Measurements from ENCODE around the gene TRIM54. TPM values are rescaled to one million over a fixed set of nuclear protein-coding genes. Genes with fewer than 3 reads are reported as not detected.
A peak's percentile ranks its signal among the peaks of the same experiment; 100 is the strongest.

The TRIM54 gene
- polyA plus RNA-seq, 3 donors: not detected

- WGBS (ENCODE audit: insufficient coverage): 51% methylated on average over 72 of the region's 75 CpGs
- TF ChIP-seq CTCF (IDR thresholded peaks at IDR 0.05): no peak
- Histone ChIP-seq H2AFZ (ENCODE audit: insufficient read depth, low read depth, low read length, poor library complexity, severe bottlenecking) (no peak overlapping the region), H3K4me2 (replicated peaks; ENCODE audit: extremely low read depth, low read length, poor library complexity, severe bottlenecking) (no peak overlapping the region), H3K9ac (ENCODE audit: insufficient read depth, low read length, poor library complexity, severe bottlenecking) (no peak overlapping the region), H3K79me2 (ENCODE audit: insufficient read depth, low read length) (no peaks in the 10 kb centered on the region), H3K27ac (ENCODE audit: low read depth in 1 of 2, low read length in 2 of 2) (no peak overlapping the region), H3K4me1 (ENCODE audit: control insufficient read depth in 1 of 2, insufficient read depth in 2 of 2, low read length in 2 of 2) (peaks cover 12 to 14% of the 10 kb centered on the region in 2 donors), H3K4me3 (replicated peaks in 1 of 3; ENCODE audit: low read depth in 2 of 3, low read length in 3 of 3) (no peak overlapping the region), H3K9me3 (replicated peaks in 1 of 2; ENCODE audit: control insufficient read depth in 1 of 2, insufficient read depth in 1 of 2, low read length in 2 of 2) (peaks cover 0 to 7% of the 10 kb centered on the region in 2 donors), H3K36me3 (replicated peaks in 1 of 2; ENCODE audit: control insufficient read depth in 1 of 2, insufficient read depth in 2 of 2, low read length in 2 of 2) (peaks cover 19 to 34% of the 10 kb centered on the region in 2 donors), H4K20me1 (ENCODE audit: insufficient read depth, low read length) (no peaks in the 10 kb centered on the region), H3K27me3 (ENCODE audit: control insufficient read depth in 2 of 2, insufficient read depth in 2 of 2, low read length in 2 of 2) (peaks cover 4 to 32% of the 10 kb centered on the region in 2 donors)
- Mint-ChIP-seq H3K4me1 (peaks cover 15% of the 10 kb centered on the region), H3K27ac (no peak overlapping the region), H3K27me3 (ENCODE audit: low read depth in 3 of 3) (peaks cover 38 to 48% (median 47%) of the 10 kb centered on the region in 3 donors), H3K36me3 (peaks cover 36 to 42% of the 10 kb centered on the region in 2 donors), H3K9me3 (peaks cover 0 to 6% (median 1%) of the 10 kb centered on the region in 7 donors), H3K4me3 (peak overlapping the region in 1 of 2 donors; percentile 73)
- intact Hi-C loops (cut with micrococcal nuclease): no loop called here
- DNase-seq: no peak
Observed at GRCh38 chr2:27307545-27308358, 25.5 kb downstream of the TRIM54 start.

- no peak for DNase-seq
- Mint-ChIP-seq H3K27ac (no peak within 1 kb of the TSS), H3K4me3 (peak within 1 kb of the TSS in 1 of 2 donors; percentile 73), H3K36me3 (peaks cover 36 to 45% of the 10 kb centered on the region in 2 donors), H3K4me1 (peaks cover 11% of the 10 kb centered on the region), H3K9me3 (peaks cover 0 to 6% (median 1%) of the 10 kb centered on the region in 7 donors), H3K27me3 (ENCODE audit: low read depth in 3 of 3) (peaks cover 38 to 48% (median 46%) of the 10 kb centered on the region in 3 donors)
- Histone ChIP-seq H3K27me3 (ENCODE audit: control insufficient read depth in 2 of 2, insufficient read depth in 2 of 2, low read length in 2 of 2) (peaks cover 4 to 32% of the 10 kb centered on the region in 2 donors), H4K20me1 (ENCODE audit: insufficient read depth, low read length) (peaks cover 4% of the 10 kb centered on the region), H3K79me2 (ENCODE audit: insufficient read depth, low read length) (no peaks in the 10 kb centered on the region), H3K9me3 (replicated peaks in 1 of 2; ENCODE audit: control insufficient read depth in 1 of 2, insufficient read depth in 1 of 2, low read length in 2 of 2) (peaks cover 0 to 7% of the 10 kb centered on the region in 2 donors), H3K36me3 (replicated peaks in 1 of 2; ENCODE audit: control insufficient read depth in 1 of 2, insufficient read depth in 2 of 2, low read length in 2 of 2) (peaks cover 19 to 34% of the 10 kb centered on the region in 2 donors), H3K4me1 (ENCODE audit: control insufficient read depth in 1 of 2, insufficient read depth in 2 of 2, low read length in 2 of 2) (peaks cover 10 to 12% of the 10 kb centered on the region in 2 donors), H2AFZ (ENCODE audit: insufficient read depth, low read depth, low read length, poor library complexity, severe bottlenecking) (no peak within 1 kb of the TSS), H3K27ac (ENCODE audit: low read depth in 1 of 2, low read length in 2 of 2) (no peak within 1 kb of the TSS), H3K4me3 (replicated peaks in 1 of 3; ENCODE audit: low read depth in 2 of 3, low read length in 3 of 3) (no peak within 1 kb of the TSS), H3K9ac (ENCODE audit: insufficient read depth, low read length, poor library complexity, severe bottlenecking) (no peak within 1 kb of the TSS), H3K4me2 (replicated peaks; ENCODE audit: extremely low read depth, low read length, poor library complexity, severe bottlenecking) (no peak within 1 kb of the TSS)
- intact Hi-C loops (cut with micrococcal nuclease): no loop called here
- no peak for TF ChIP-seq CTCF (IDR thresholded peaks at IDR 0.05)
- 95% methylated on average over 25 of the region's 25 CpGs for WGBS (ENCODE audit: insufficient coverage)
Observed at GRCh38 chr2:27308359-27308881, 26.2 kb downstream of the TRIM54 start, which contains the start of gene UCN. TSS of gene UCN (minus strand) at chr2:27308445. CDS start at chr2:27307895, 550 bp downstream.

Measured in CD14-positive monocyte (primary cell).